ENCODE data around the gene TMEM72. TPM values are rescaled to one million over a fixed set of nuclear protein-coding genes. Genes with fewer than 3 reads are reported as not detected.
A peak's percentile ranks its signal among the peaks of the same experiment; 100 is the strongest.

Gene TMEM72
- total RNA-seq, 1 experiment from 2014 or later: not detected

- Mint-ChIP-seq H3K4me3 (ENCODE audit: unreplicated experiment) (no peak overlapping the region), H3K4me1 (ENCODE audit: low read depth, unreplicated experiment) (no peaks in the 10 kb centered on the region), H3K27ac (ENCODE audit: unreplicated experiment) (no peak overlapping the region), H3K9me3 (ENCODE audit: unreplicated experiment) (no peaks in the 10 kb centered on the region), H3K36me3 (ENCODE audit: insufficient read depth, unreplicated experiment) (no peaks in the 10 kb centered on the region), H3K27me3 (ENCODE audit: insufficient read depth, unreplicated experiment) (peaks cover 9% of the 10 kb centered on the region)
- Histone ChIP-seq H3K9me3 (no peaks in the 10 kb centered on the region), H3K27me3 (replicated peaks; ENCODE audit: control insufficient read depth, insufficient read depth, low read length) (no peaks in the 10 kb centered on the region), H3K36me3 (ENCODE audit: control insufficient read depth, insufficient read depth, low read length) (no peaks in the 10 kb centered on the region), H3K4me1 (peaks cover 10% of the 10 kb centered on the region; the same call in 1 of the 2 replicates), H3K4me3 (ENCODE audit: low read depth, low read length) (no peak overlapping the region)
- BruUV-seq (replicated peaks): no TSS peak
- no peak for TF ChIP-seq CTCF (IDR thresholded peaks at IDR 0.05; ENCODE audit: insufficient read depth in 1 of 2, low read depth in 1 of 2, low read length in 1 of 2, severe bottlenecking in 1 of 2, unreplicated experiment in 1 of 2)
- POLR2A ChIA-PET: interaction anchor here (0.8 kb wide), 1 partner anchor 74 kb away, joined by 3 read pairs; no protein-coding TSS in a partner anchor
- CTCF ChIA-PET: interaction anchor here (1.0 to 2.0 kb wide), 7 partner anchors 15 to 63 kb away, joined by 5 to 51 read pairs (median 6); partner anchors contain the start of genes DEPP1 and TMEM72
- intact Hi-C loops (cut with micrococcal nuclease; ENCODE audit: unreplicated experiment): loop anchor here (1.0 kb wide), 4 partner anchors 15 to 1255 kb away; partner anchors contain the start of gene TMEM72
- DNase-seq: peak in 1 of 2 experiments; percentile 27
Measured at GRCh38 chr10:44925811-44926750, 14.9 kb downstream of the TMEM72 start.

GRCh38 chr10:44926751-44927351, 15.7 kb downstream of the TMEM72 start:
- TF ChIP-seq CTCF (IDR thresholded peaks at IDR 0.05; ENCODE audit: insufficient read depth in 1 of 2, low read depth in 1 of 2, low read length in 1 of 2, severe bottlenecking in 1 of 2, unreplicated experiment in 1 of 2): no peak
- Mint-ChIP-seq H3K4me3 (ENCODE audit: unreplicated experiment) (no peak overlapping the region), H3K27ac (ENCODE audit: unreplicated experiment) (no peak overlapping the region), H3K9me3 (ENCODE audit: unreplicated experiment) (no peaks in the 10 kb centered on the region), H3K27me3 (ENCODE audit: insufficient read depth, unreplicated experiment) (peaks cover 8% of the 10 kb centered on the region), H3K36me3 (ENCODE audit: insufficient read depth, unreplicated experiment) (no peaks in the 10 kb centered on the region), H3K4me1 (ENCODE audit: low read depth, unreplicated experiment) (no peaks in the 10 kb centered on the region)
- ChIA-PET POLR2A (no interaction called here), CTCF (no interaction called here)
- intact Hi-C loops (cut with micrococcal nuclease; ENCODE audit: unreplicated experiment): no loop called here
- H3K27me3 ChIP-seq (replicated peaks; ENCODE audit: control insufficient read depth, insufficient read depth, low read length): no peaks in the 10 kb centered on the region
- no peaks in the 10 kb centered on the region for H3K9me3 ChIP-seq
- no peaks in the 10 kb centered on the region for H3K36me3 ChIP-seq (ENCODE audit: control insufficient read depth, insufficient read depth, low read length)
- H3K4me3 ChIP-seq (ENCODE audit: low read depth, low read length): no peak overlapping the region
- peaks cover 10% of the 10 kb centered on the region; the same call in 1 of the 2 replicates for H3K4me1 ChIP-seq
- BruUV-seq (replicated peaks): no TSS peak
- peak in 1 of 2 experiments; percentile 27 for DNase-seq

GRCh38 chr10:44927352-44927751, 16.2 kb downstream of the TMEM72 start:
- CTCF ChIA-PET: no interaction called here
- no peak for TF ChIP-seq CTCF (IDR thresholded peaks at IDR 0.05; ENCODE audit: insufficient read depth in 1 of 2, low read depth in 1 of 2, low read length in 1 of 2, severe bottlenecking in 1 of 2, unreplicated experiment in 1 of 2)
- no peak overlapping the region for H3K4me3 ChIP-seq (ENCODE audit: low read depth, low read length)
- intact Hi-C loops (cut with micrococcal nuclease; ENCODE audit: unreplicated experiment): no loop called here
- POLR2A ChIA-PET: no interaction called here
- Mint-ChIP-seq H3K4me1 (ENCODE audit: low read depth, unreplicated experiment) (no peaks in the 10 kb centered on the region), H3K27ac (ENCODE audit: unreplicated experiment) (no peak overlapping the region), H3K27me3 (ENCODE audit: insufficient read depth, unreplicated experiment) (peaks cover 8% of the 10 kb centered on the region), H3K4me3 (ENCODE audit: unreplicated experiment) (no peak overlapping the region), H3K9me3 (ENCODE audit: unreplicated experiment) (no peaks in the 10 kb centered on the region), H3K36me3 (ENCODE audit: insufficient read depth, unreplicated experiment) (no peaks in the 10 kb centered on the region)
- no peaks in the 10 kb centered on the region for H3K9me3 ChIP-seq
- H3K4me1 ChIP-seq: peaks cover 10% of the 10 kb centered on the region; the same call in 1 of the 2 replicates
- H3K36me3 ChIP-seq (ENCODE audit: control insufficient read depth, insufficient read depth, low read length): no peaks in the 10 kb centered on the region
- no peaks in the 10 kb centered on the region for H3K27me3 ChIP-seq (replicated peaks; ENCODE audit: control insufficient read depth, insufficient read depth, low read length)
- BruUV-seq (replicated peaks): no TSS peak
- peak in 1 of 2 experiments; percentile 37 for DNase-seq
